Neutrophil (primary cell): ENCODE results near the gene HEBP2.

ENCODE experiments used
- H3K27ac ChIP-seq: fragments of 200-600 bp; sonication (generic); 2 replicates; pipeline ENCODE4 v1.5.1; 2016; ENCODE audit warnings: mild to moderate bottlenecking, moderate library complexity
- H3K27me3 ChIP-seq: fragments of 200-600 bp; sonication (generic); 2 replicates; pipeline ENCODE4 v1.6.0; 2016; ENCODE audit warnings: mild to moderate bottlenecking
- H3K36me3 ChIP-seq: fragments of 200-600 bp; sonication (generic); 2 replicates; pipeline ENCODE4 v1.5.1; 2017
- H3K4me1 ChIP-seq, 2 experiments: fragments of 200-600 bp in 1 of 2; sonication (generic) in 1 of 2; 1 replicate in 1 of 2; 2 replicates in 1 of 2; pipeline versions ENCODE4 v1.5.1 to v1.6.1; 2013 to 2016; ENCODE audit warnings: low read depth in 1 of 2, low read length in 1 of 2, mild to moderate bottlenecking in 1 of 2, moderate library complexity in 1 of 2; ENCODE audit not compliant: control insufficient read depth in 1 of 2, insufficient read depth in 1 of 2
- H3K4me3 ChIP-seq, 2 experiments: fragments of 200-600 bp in 1 of 2; sonication (generic) in 1 of 2; 1 replicate in 1 of 2; 2 replicates in 1 of 2; pipeline ENCODE4 v1.5.1; 2013 to 2016; ENCODE audit warnings: low read depth in 1 of 2, low read length in 1 of 2, mild to moderate bottlenecking in 1 of 2, moderate library complexity in 1 of 2
- H3K9me3 ChIP-seq: fragments of 200-600 bp; sonication (generic); 2 replicates; pipeline ENCODE4 v1.5.1; 2016
- CTCF ChIP-seq: fragments of 200-600 bp; sonication (generic); IDR thresholded peaks from 2 replicates; pipeline ENCODE4 v1.5.1; 2016; ENCODE audit warnings: antibody characterized with exemption

Gene HEBP2

DNA sequence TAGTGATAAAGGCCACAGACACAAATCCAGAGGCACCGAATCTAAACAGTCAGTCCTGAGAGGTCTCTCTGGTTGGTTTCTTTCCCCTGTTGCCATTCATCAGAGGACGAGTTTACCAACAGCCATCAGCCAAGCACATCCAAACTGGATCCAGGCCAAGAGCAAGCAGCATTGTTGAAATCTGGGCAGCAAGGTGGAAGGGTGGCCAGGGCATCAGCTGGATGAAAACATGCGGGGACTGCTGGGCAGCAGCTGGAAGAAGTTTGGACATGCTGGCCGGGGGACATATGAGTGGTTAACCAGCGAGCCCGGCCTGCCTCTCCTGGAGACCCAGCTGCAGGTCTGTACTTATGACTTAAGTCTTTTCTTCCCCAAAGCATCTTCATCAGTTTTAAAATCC is 26.2 kb upstream of the HEBP2 start, which contains the start of gene SMIM28:
SMIM28 (plus strand) TSS at position 62 of the 400 bp plus-strand sequence; CDS start at position 230, 168 bp downstream.
- Histone ChIP-seq H3K27ac (no peak within 1 kb of the TSS), H3K4me1 (no peaks in the 10 kb centered on the region), H3K27me3 (no peaks in the 10 kb centered on the region), H3K4me3 (no peak within 1 kb of the TSS), H3K36me3 (no peaks in the 10 kb centered on the region), H3K9me3 (no peaks in the 10 kb centered on the region)
- no peak for TF ChIP-seq CTCF

DNA sequence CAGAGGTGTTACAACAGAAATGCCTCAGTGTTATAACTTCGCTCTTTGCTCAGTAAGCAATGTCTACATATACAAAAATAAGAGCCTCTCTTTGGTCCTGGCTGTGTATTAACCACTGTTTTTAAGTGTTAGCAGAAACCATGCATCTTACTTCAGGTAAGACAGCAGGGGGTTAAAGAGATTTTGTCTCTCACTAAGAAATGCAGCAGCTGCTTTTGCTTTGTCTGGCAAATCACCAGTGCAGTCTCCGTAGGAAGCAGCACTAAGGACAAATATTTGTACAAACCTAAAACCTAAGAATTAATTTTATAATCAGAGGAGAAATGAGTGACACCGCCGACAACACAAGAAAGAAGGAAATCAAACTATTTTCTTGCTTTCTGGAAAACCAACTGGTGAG is 25.6 kb upstream of the HEBP2 start:
- TF ChIP-seq CTCF = no peak
- no peaks in the 10 kb centered on the region for H3K27me3 ChIP-seq
- H3K36me3 ChIP-seq = no peaks in the 10 kb centered on the region
- H3K4me1 ChIP-seq = no peaks in the 10 kb centered on the region
- no peak overlapping the region for H3K4me3 ChIP-seq
- H3K9me3 ChIP-seq = no peaks in the 10 kb centered on the region
- H3K27ac ChIP-seq = no peak overlapping the region

DNA sequence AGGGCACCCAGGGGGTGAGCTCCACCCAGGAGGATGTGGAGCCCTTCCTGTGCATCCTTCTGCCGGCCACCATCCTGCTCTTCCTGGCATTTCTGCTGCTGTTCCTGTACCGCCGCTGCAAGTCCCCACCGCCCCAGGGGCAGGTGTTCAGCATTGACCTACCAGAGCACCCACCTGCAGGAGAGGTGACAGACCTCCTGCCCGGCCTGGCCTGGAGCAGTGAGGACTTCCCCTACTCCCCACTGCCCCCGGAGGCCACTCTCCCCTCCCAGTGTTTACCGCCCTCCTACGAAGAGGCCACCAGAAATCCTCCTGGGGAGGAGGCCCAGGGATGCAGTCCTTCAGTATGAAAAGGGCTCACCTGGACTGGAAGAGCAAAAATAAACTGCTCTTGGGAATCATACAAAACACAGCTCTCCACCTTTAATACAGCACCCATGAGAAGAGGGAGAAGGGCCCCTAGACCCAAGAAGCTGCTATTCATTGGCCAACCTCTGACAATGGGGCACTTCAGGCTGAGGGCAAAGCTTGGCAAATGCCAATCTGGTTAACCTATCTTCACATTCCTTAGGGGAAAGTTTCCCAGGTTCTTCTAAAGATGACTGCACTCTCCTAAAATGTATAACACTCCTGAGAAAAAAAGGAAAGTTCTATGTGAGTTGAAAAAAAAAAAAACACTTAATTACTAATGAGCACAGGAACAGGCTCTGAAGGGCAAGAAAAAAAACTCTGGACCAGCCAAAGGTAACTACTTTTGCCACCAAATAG is 21.3 kb upstream of the HEBP2 start:
- Histone ChIP-seq H3K27ac (no peak overlapping the region), H3K9me3 (no peaks in the 10 kb centered on the region), H3K36me3 (no peaks in the 10 kb centered on the region), H3K27me3 (no peaks in the 10 kb centered on the region), H3K4me1 (no peaks in the 10 kb centered on the region), H3K4me3 (no peak overlapping the region)
- TF ChIP-seq CTCF = no peak

- Histone ChIP-seq H3K27me3 (no peaks in the 10 kb centered on the region), H3K4me3 (no peak overlapping the region), H3K36me3 (no peaks in the 10 kb centered on the region), H3K4me1 (no peaks in the 10 kb centered on the region), H3K9me3 (no peaks in the 10 kb centered on the region), H3K27ac (no peak overlapping the region)
- no peak for TF ChIP-seq CTCF
Measured at GRCh38 chr6:138383776-138384175, 20.2 kb upstream of the HEBP2 start.

DNA sequence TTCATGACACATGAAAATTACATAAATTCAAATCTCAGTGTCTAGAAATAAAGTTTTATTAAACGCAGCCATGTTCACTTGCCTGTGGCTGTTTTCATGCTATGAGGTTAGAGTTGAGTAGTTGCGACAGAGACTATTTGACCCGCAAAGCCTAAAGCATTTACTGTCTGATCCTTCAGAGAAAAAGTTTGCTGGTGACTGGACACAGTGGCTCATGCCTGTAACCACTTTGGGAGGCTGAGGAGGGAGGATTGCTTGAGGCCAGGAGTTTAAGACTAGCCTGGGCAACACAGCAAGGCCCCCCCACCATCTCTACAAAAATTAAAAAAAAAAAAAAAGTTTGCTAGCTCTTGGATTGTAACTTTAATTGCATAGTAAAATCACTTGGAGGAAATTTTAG is 17.1 kb upstream of the HEBP2 start:
- no peaks in the 10 kb centered on the region for H3K27me3 ChIP-seq
- no peaks in the 10 kb centered on the region for H3K36me3 ChIP-seq
- H3K4me1 ChIP-seq = no peaks in the 10 kb centered on the region
- TF ChIP-seq CTCF = no peak
- no peak overlapping the region for H3K4me3 ChIP-seq
- no peak overlapping the region for H3K27ac ChIP-seq
- H3K9me3 ChIP-seq = no peaks in the 10 kb centered on the region
